Esophagus muscularis mucosa (tissue), 4 donors: ENCODE data around the gene TENM3. TPM values are rescaled to one million over a fixed set of nuclear protein-coding genes. Genes with fewer than 3 reads are reported as not detected.

Experiments used
- DNase-seq: peaks from one replicate; pipeline ENCODE4 v3.0.0-alpha.2; 2017; ENCODE audit errors: extremely low spot score
- H3K27ac ChIP-seq, 4 donors: fragments of 200-600 bp; sonication (generic); replicated peaks in 1 of 4; 1 replicate in 3 of 4; 2 replicates in 1 of 4; pipeline ENCODE4 v1.5.1; 2016 to 2019; ENCODE audit warnings: mild to moderate bottlenecking in 1 of 4
- H3K27me3 ChIP-seq, 4 donors: fragments of 200-600 bp; sonication (generic); one replicate each; pipeline versions ENCODE4 v1.5.1 to v1.6.0; 2016 to 2019
- H3K36me3 ChIP-seq, 4 donors: fragments of 200-600 bp; sonication (generic); one replicate each; pipeline ENCODE4 v1.5.1; 2016 to 2019
- H3K4me1 ChIP-seq, 4 donors: fragments of 200-600 bp; sonication (generic); one replicate each; pipeline ENCODE4 v1.5.1; 2016 to 2019
- H3K4me3 ChIP-seq, 4 donors: fragments of 200-600 bp; sonication (generic); 1 replicate in 2 of 4; 2 replicates in 2 of 4; pipeline ENCODE4 v1.5.1; 2016 to 2019; ENCODE audit warnings: mild to moderate bottlenecking in 4 of 4, moderate library complexity in 1 of 4
- H3K9me3 ChIP-seq, 4 donors: fragments of 200-600 bp; sonication (generic); 1 replicate in 3 of 4; 2 replicates in 1 of 4; pipeline ENCODE4 v1.5.1; 2016 to 2019
- CTCF ChIP-seq, 3 experiments: fragments of 200-600 bp in 2 of 3; fragments of 450-650 bp in 1 of 3; sonication (generic) in 2 of 3; IDR thresholded peaks; one replicate each; pipeline ENCODE4 v1.5.1; 2017 to 2019; ENCODE audit warnings: antibody characterized with exemption in 3 of 3, mild to moderate bottlenecking in 2 of 3, moderate library complexity in 1 of 3
- EP300 ChIP-seq: sonication (generic); formaldehyde crosslinking; IDR thresholded peaks from one replicate; pipeline ENCODE4 v1.6.1; 2017; ENCODE audit warnings: antibody characterized with exemption
- POLR2A ChIP-seq: fragments of 450-650 bp; IDR thresholded peaks from one replicate; pipeline ENCODE4 v1.6.1; 2017; ENCODE audit warnings: antibody characterized with exemption, moderate library complexity, mild to moderate bottlenecking, low read depth
- POLR2AphosphoS5 ChIP-seq, 2 donors: sonication (generic); formaldehyde crosslinking; IDR thresholded peaks; one replicate each; pipeline ENCODE4 v1.6.1; 2017; ENCODE audit warnings: antibody characterized with exemption in 2 of 2
- WGBS: methylation state at CpG from one replicate; pipeline ENCODE4 v1.1.5; 2018; 5-methylcytosine and 5-hydroxymethylcytosine counted together
- intact Hi-C: fragments of 100-400 bp; cut with DNase I; formaldehyde crosslinking; loops from one replicate; pipeline ENCODE4 v1.15.1; 2023
- total RNA-seq, 4 donors: library from RNA; depleted of rRNA; stranded (reverse); fragments of >200 nt; gene quantifications; one replicate each; pipeline versions ENCODE4 v1.1.0 to v1.2.1, GENCODE V29; 2016

Gene TENM3
- total RNA-seq, 4 donors from 2014 or later: 16.2 to 30.5 (median 28.3) TPM

GRCh38 chr4:182799515-182800215 lies 556.5 kb downstream of the TENM3 start:
- intact Hi-C loops: loop anchor here (5.0 kb wide), 1 partner anchor 322 kb away; no protein-coding TSS in a partner anchor
- Histone ChIP-seq H3K36me3 (peaks cover 0 to 18% (median 8%) of the 10 kb centered on the region in 4 donors), H3K9me3 (no peaks in the 10 kb centered on the region), H3K27me3 (no peaks in the 10 kb centered on the region), H3K27ac (no peak overlapping the region), H3K4me1 (no peaks in the 10 kb centered on the region), H3K4me3 (no peak overlapping the region)
- 96% methylated on average over 83 of the region's 85 CpGs for WGBS
- no peak for DNase-seq
- TF ChIP-seq CTCF (IDR thresholded peaks at IDR 0.05): no peak
- TF ChIP-seq POLR2A: no peak
- TF ChIP-seq EP300: no peak
- no peak for TF ChIP-seq POLR2AphosphoS5 (IDR thresholded peaks at IDR 0.05)

GRCh38 chr4:182800216-182800515 lies 557.0 kb downstream of the TENM3 start:
- intact Hi-C loops: loop anchor here (5.0 kb wide), 1 partner anchor 323 kb away; no protein-coding TSS in a partner anchor
- Histone ChIP-seq H3K36me3 (peaks cover 0 to 18% (median 8%) of the 10 kb centered on the region in 4 donors), H3K27me3 (peaks cover 0 to 4% (median 0%) of the 10 kb centered on the region in 4 donors), H3K27ac (no peak overlapping the region), H3K4me3 (no peak overlapping the region), H3K9me3 (no peaks in the 10 kb centered on the region), H3K4me1 (no peaks in the 10 kb centered on the region)
- WGBS: 94% methylated on average over 29 of the region's 29 CpGs
- no peak for TF ChIP-seq CTCF (IDR thresholded peaks at IDR 0.05)
- no peak for TF ChIP-seq EP300
- no peak for TF ChIP-seq POLR2A
- TF ChIP-seq POLR2AphosphoS5 (IDR thresholded peaks at IDR 0.05): no peak
- DNase-seq: no peak

DNA sequence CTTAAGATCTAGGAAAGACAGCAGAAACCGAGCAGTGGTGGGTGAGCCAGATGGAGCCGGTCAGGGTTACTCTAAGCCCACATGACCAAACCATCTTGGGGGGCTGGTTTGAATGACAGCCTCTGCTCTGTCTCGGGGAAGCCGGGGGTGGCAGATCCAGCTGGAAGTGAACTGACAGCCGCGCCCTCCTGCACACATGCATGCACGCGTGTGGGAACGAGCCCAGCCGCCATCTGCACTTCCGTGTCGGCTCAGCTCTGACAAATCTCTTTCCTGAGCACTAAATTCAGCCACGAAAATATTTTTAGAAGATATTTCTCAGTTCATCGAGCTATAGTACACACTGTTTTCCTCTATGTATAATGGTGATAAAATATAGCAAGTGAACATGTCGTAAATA lies 558.4 kb downstream of the TENM3 start:
- intact Hi-C loops: loop anchor here (5.0 kb wide), 1 partner anchor 324 kb away; no protein-coding TSS in a partner anchor
- Histone ChIP-seq H3K4me3 (no peak overlapping the region), H3K27ac (no peak overlapping the region), H3K36me3 (peaks cover 0 to 18% (median 7%) of the 10 kb centered on the region in 4 donors), H3K4me1 (peaks cover 0 to 9% (median 7%) of the 10 kb centered on the region in 4 donors), H3K9me3 (no peaks in the 10 kb centered on the region), H3K27me3 (peaks cover 0 to 9% (median 0%) of the 10 kb centered on the region in 4 donors)
- DNase-seq: no peak
- TF ChIP-seq EP300: no peak
- TF ChIP-seq CTCF (IDR thresholded peaks at IDR 0.05): no peak
- no peak for TF ChIP-seq POLR2AphosphoS5 (IDR thresholded peaks at IDR 0.05)
- no peak for TF ChIP-seq POLR2A
- 84% methylated on average over 15 of the region's 15 CpGs for WGBS

- intact Hi-C loops: loop anchor here (5.0 kb wide), 1 partner anchor 325 kb away; no protein-coding TSS in a partner anchor
These were observed 559.4 kb downstream of the TENM3 start for GRCh38 chr4:182802621-182803020.

More at GRCh38 chr4:182802621-182803020, 559.4 kb downstream of the TENM3 start:
- Histone ChIP-seq H3K27me3 (peaks cover 0 to 9% (median 0%) of the 10 kb centered on the region in 4 donors), H3K4me1 (peaks cover 4 to 15% (median 9%) of the 10 kb centered on the region in 4 donors), H3K9me3 (no peaks in the 10 kb centered on the region), H3K4me3 (no peak overlapping the region), H3K27ac (no peak overlapping the region), H3K36me3 (peaks cover 0 to 18% (median 7%) of the 10 kb centered on the region in 4 donors)
- DNase-seq: no peak
- TF ChIP-seq CTCF (IDR thresholded peaks at IDR 0.05) (no peak), POLR2AphosphoS5 (IDR thresholded peaks at IDR 0.05) (no peak), POLR2A (no peak), EP300 (no peak)
